B cell (primary cell): ENCODE measurements around the gene KPNB1.

ENCODE experiments used
- CTCF ChIP-seq: fragments of 200-600 bp; IDR thresholded peaks from one replicate; pipeline ENCODE4 v1.8.0; 2022; ENCODE audit warnings: antibody characterized with exemption, mild to moderate bottlenecking
- EZH2 ChIP-seq: IDR thresholded peaks from 2 replicates; pipeline ENCODE4 v1.6.1; 2012; ENCODE audit warnings: borderline replicate concordance, low read depth, mild to moderate bottlenecking, moderate library complexity, low read length; ENCODE audit not compliant: insufficient read depth, poor library complexity, severe bottlenecking

GRCh38 chr17:47729476-47729875 lies 79.8 kb downstream of the KPNB1 start:
- TF ChIP-seq CTCF (no peak), EZH2 (no peak)
